IMR-90 (cell line): Measurements from ENCODE around the gene FAM168B. TPM values are rescaled to one million over a fixed set of nuclear protein-coding genes. Genes with fewer than 3 reads are reported as not detected.

ENCODE experiments used
- ATAC-seq: fragments of 200-7000 bp; cut with Tn5 transposase; 2 replicates; pipeline ENCODE4 v1.9.1; 2020; ENCODE audit warnings: low read depth, mild to moderate bottlenecking, moderate library complexity
- BruUV-seq: library from RNA; stranded (reverse); fragments of 400-500 nt; replicated peaks from 2 replicates; lab custom pipeline; 2021; lab: Mats Ljungman, UMichigan
- CTCF ChIA-PET: fragments of 300-600 bp; formaldehyde crosslinking; extraction: SDS; loops from one replicate; lab custom pipeline; 2021; ENCODE audit warnings: antibody characterized with exemption; lab: Yijun Ruan, JAX
- POLR2A ChIA-PET: fragments of 300-600 bp; sonication (Branson Sonifier 250); formaldehyde crosslinking; loops from one replicate; lab custom pipeline; 2022; ENCODE audit warnings: antibody characterized with exemption; ENCODE audit not compliant: unreplicated experiment; lab: Charles Lee
- DNase-seq: peaks from one replicate; pipeline ENCODE4 v3.0.0; 2013
- H2AFZ ChIP-seq: replicated peaks from 2 replicates; pipeline ENCODE3; 2013; ENCODE audit warnings: low read length, mild to moderate bottlenecking; ENCODE audit not compliant: poor library complexity
- H2AK5ac ChIP-seq: 2 replicates; pipeline ENCODE4 v1.6.1; 2013; ENCODE audit warnings: low read depth, low read length, inconsistent platforms
- H2AK9ac ChIP-seq: replicated peaks from 2 replicates; pipeline ENCODE3; 2013; ENCODE audit warnings: mild to moderate bottlenecking, low read depth, low read length, moderate library complexity; ENCODE audit not compliant: poor library complexity
- H2BK120ac ChIP-seq: 2 replicates; pipeline ENCODE4 v1.6.1; 2013; ENCODE audit warnings: low read depth, low read length, inconsistent platforms
- H2BK15ac ChIP-seq: 3 replicates; pipeline ENCODE4 v1.6.1; 2013; ENCODE audit warnings: low read depth, low read length, inconsistent platforms
- H2BK20ac ChIP-seq: 2 replicates; pipeline ENCODE4 v1.6.1; 2013; ENCODE audit warnings: low read depth, mild to moderate bottlenecking, inconsistent platforms, low read length, moderate library complexity
- H2BK5ac ChIP-seq: 2 replicates; pipeline ENCODE4 v1.6.1; 2013; ENCODE audit warnings: mild to moderate bottlenecking, low read depth, low read length, inconsistent platforms; ENCODE audit not compliant: poor library complexity, severe bottlenecking
- H3K14ac ChIP-seq: replicated peaks from 2 replicates; pipeline ENCODE4 v1.6.1; 2013; ENCODE audit warnings: low read depth, low read length, inconsistent platforms
- H3K18ac ChIP-seq: 2 replicates; pipeline ENCODE4 v1.6.1; 2013; ENCODE audit warnings: low read depth, low read length, control low read depth
- H3K23ac ChIP-seq: 2 replicates; pipeline ENCODE4 v1.6.1; 2013; ENCODE audit warnings: low read depth, low read length, inconsistent platforms
- H3K27ac ChIP-seq: 2 replicates; pipeline ENCODE4 v1.5.1; 2013; ENCODE audit warnings: mild to moderate bottlenecking, control low read depth, low read length; ENCODE audit not compliant: insufficient read depth
- H3K27me3 ChIP-seq: 2 replicates; pipeline ENCODE4 v1.6.1; 2013; ENCODE audit warnings: low read length; ENCODE audit not compliant: control insufficient read depth, insufficient read depth
- H3K36me3 ChIP-seq: 2 replicates; pipeline ENCODE4 v1.6.1; 2013; ENCODE audit warnings: low read length, mixed read lengths; ENCODE audit not compliant: control insufficient read depth, insufficient read depth
- H3K4ac ChIP-seq: 2 replicates; pipeline ENCODE4 v1.6.1; 2013; ENCODE audit warnings: low read depth, low read length, inconsistent platforms
- H3K4me1 ChIP-seq: 2 replicates; pipeline ENCODE4 v1.6.1; 2013; ENCODE audit warnings: low read length, mixed read lengths; ENCODE audit not compliant: control insufficient read depth, insufficient read depth
- H3K4me2 ChIP-seq: 2 replicates; pipeline ENCODE4 v1.6.1; 2013; ENCODE audit warnings: low read depth, mild to moderate bottlenecking, control low read depth, low read length, moderate library complexity
- H3K4me3 ChIP-seq: 2 replicates; pipeline ENCODE4 v1.5.1; 2013; ENCODE audit warnings: low read depth, mild to moderate bottlenecking, control low read depth, low read length, moderate library complexity; ENCODE audit not compliant: insufficient read depth
- H3K56ac ChIP-seq: 2 replicates; pipeline ENCODE4 v1.6.1; 2013; ENCODE audit warnings: low read length, inconsistent platforms; ENCODE audit not compliant: insufficient read depth; ENCODE audit errors: extremely low read depth
- H3K79me1 ChIP-seq, 2 experiments: 2 replicates each; pipeline ENCODE4 v1.6.1; 2013; ENCODE audit warnings: low read length in 2 of 2, inconsistent platforms in 1 of 2, low read depth in 1 of 2
- H3K9ac ChIP-seq: 2 replicates; pipeline ENCODE4 v1.6.1; 2013; ENCODE audit warnings: low read depth, low read length, control low read depth
- H3K9me1 ChIP-seq: 2 replicates; pipeline ENCODE4 v1.6.1; 2013; ENCODE audit warnings: low read length, inconsistent platforms; ENCODE audit not compliant: insufficient read depth
- H3K9me3 ChIP-seq: 2 replicates; pipeline ENCODE4 v1.6.1; 2013; ENCODE audit warnings: low read length; ENCODE audit not compliant: control insufficient read depth, insufficient read depth
- H4K20me1 ChIP-seq: 2 replicates; pipeline ENCODE4 v1.6.1; 2013; ENCODE audit warnings: low read length, inconsistent platforms; ENCODE audit not compliant: insufficient read depth
- H4K5ac ChIP-seq: 2 replicates; pipeline ENCODE4 v1.6.1; 2013; ENCODE audit warnings: mild to moderate bottlenecking, low read depth, low read length, control low read depth
- H4K8ac ChIP-seq, 2 experiments: 2 replicates each; pipeline ENCODE4 v1.6.1; 2013; ENCODE audit warnings: low read depth in 2 of 2, low read length in 2 of 2, control low read depth in 1 of 2, inconsistent platforms in 1 of 2
- H4K91ac ChIP-seq: 2 replicates; pipeline ENCODE4 v1.6.1; 2013; ENCODE audit warnings: low read depth, low read length, inconsistent platforms; ENCODE audit not compliant: insufficient read depth
- CTCF ChIP-seq: conservative IDR thresholded peaks from 2 replicates; pipeline ENCODE4 v1.5.1; 2012; ENCODE audit warnings: mild to moderate bottlenecking, low read depth, low read length, improper control_type of control experiment
- MAZ ChIP-seq: IDR thresholded peaks from 2 replicates; pipeline ENCODE4 v1.6.1; 2012; ENCODE audit warnings: low read depth, mild to moderate bottlenecking, low read length, improper control_type of control experiment, moderate library complexity, borderline replicate concordance
- NFE2L2 ChIP-seq: fragments of 150-350 bp; IDR thresholded peaks from 2 replicates; pipeline ENCODE4 v1.6.1; 2016; ENCODE audit warnings: low read depth, mild to moderate bottlenecking, low read length
- POLR2A ChIP-seq: IDR thresholded peaks from 2 replicates; pipeline ENCODE4 v1.6.1; 2012; ENCODE audit warnings: mild to moderate bottlenecking, low read depth, low read length
- RAD21 ChIP-seq: IDR thresholded peaks from 2 replicates; pipeline ENCODE4 v1.6.1; 2012; ENCODE audit warnings: low read length, improper control_type of control experiment
- RCOR1 ChIP-seq: IDR thresholded peaks from 2 replicates; pipeline ENCODE4 v1.6.1; 2012; ENCODE audit warnings: mild to moderate bottlenecking, low read length, improper control_type of control experiment; ENCODE audit not compliant: insufficient replicate concordance
- WGBS, 2 experiments: methylation state at CpG; one replicate each; pipeline versions ENCODE4 v1.1.5 to v1.1.7; 2013; ENCODE audit warnings: missing lambda C conversion rate in 2 of 2; ENCODE audit not compliant: insufficient read length in 1 of 2; ENCODE audit errors: extremely low coverage in 2 of 2; 5-methylcytosine and 5-hydroxymethylcytosine counted together
- dilution Hi-C: fragments of 300-500 bp; cut with HindIII; formaldehyde crosslinking; loops from one replicate; pipeline ENCODE4 v1.14.3; 2018; ENCODE audit warnings: low sequenced_read_pairs; ENCODE audit not compliant: unreplicated experiment
- in situ Hi-C: fragments of 300-500 bp; cut with MboI; formaldehyde crosslinking; loops from 3 replicates; pipeline ENCODE4 v1.14.3; 2019; ENCODE audit warnings: low sequenced_read_pairs, inconsistent platforms, mixed read lengths
- intact Hi-C: fragments of 100-400 bp; cut with micrococcal nuclease; formaldehyde crosslinking; loops from 2 replicates; pipeline ENCODE4 v1.10.0; 2022
- polyA plus RNA-seq, 3 experiments: library from polyadenylated mRNA; depleted of rRNA; stranded (reverse); fragments of >200 nt; gene quantifications; 2 replicates each; pipeline ENCODE4 v1.2.3, GENCODE V29; 2012; ENCODE audit warnings: low replicate concordance in 1 of 3
- total RNA-seq: library from RNA; depleted of rRNA; stranded (reverse); fragments of >200 nt; gene quantifications from 2 replicates; pipeline ENCODE4 v1.2.3, GENCODE V29; 2012

FAM168B gene
- total and polyA plus RNA-seq, 2 of the 4 experiments (the other 2 are of a cell fraction), result 76.4 to 106 TPM

- no peak for TF ChIP-seq POLR2A
Measured at GRCh38 chr2:131041402-131042147, 51.7 kb downstream of the FAM168B start (continued).

- H4K5ac ChIP-seq, result no peak overlapping the region
- peaks cover 19% of the 10 kb centered on the region; the same call in 1 of the 2 replicates for H3K27me3 ChIP-seq
- H3K56ac ChIP-seq, result no peak overlapping the region
- no peak overlapping the region for H3K4ac ChIP-seq
- no peak overlapping the region for H2BK120ac ChIP-seq
- ChIA-PET POLR2A (no interaction called here), CTCF (no interaction called here)
- DNase-seq, result no peak
- H3K23ac ChIP-seq, result no peak overlapping the region
- no peak overlapping the region for H3K9ac ChIP-seq
- H4K20me1 ChIP-seq, result peaks cover 5% of the 10 kb centered on the region; the same call in 1 of the 2 replicates
- H3K18ac ChIP-seq, result no peak overlapping the region
- peak; percentile 24; the same call in 1 of the 2 replicates for ATAC-seq
- no peak overlapping the region for H2BK20ac ChIP-seq
- no peak overlapping the region for H3K27ac ChIP-seq
- H3K4me2 ChIP-seq, result no peak overlapping the region
- BruUV-seq, result no TSS peak
- in situ Hi-C loops, result no loop called here
- H3K9me1 ChIP-seq, result no peaks in the 10 kb centered on the region
- dilution Hi-C loops, result no loop called here
- no peak overlapping the region for H3K14ac ChIP-seq
- no peaks in the 10 kb centered on the region; the same call in none of the 2 replicates for H3K36me3 ChIP-seq
- H2AK5ac ChIP-seq, result no peak overlapping the region
- 50% methylated on average over 10 of the region's 23 CpGs; no CpG with 5 or more reads in 1 of the 2 experiments for WGBS, 2 experiments
- peak overlapping the region; percentile 32 for H2AFZ ChIP-seq
- no peak overlapping the region for H2BK5ac ChIP-seq
- no peak overlapping the region for H4K8ac ChIP-seq
- H3K9me3 ChIP-seq, result no peaks in the 10 kb centered on the region
- H3K4me3 ChIP-seq, result no peak overlapping the region
- intact Hi-C loops, result no loop called here
- H3K4me1 ChIP-seq, result no peaks in the 10 kb centered on the region
- no peak overlapping the region for H4K91ac ChIP-seq
- H2BK15ac ChIP-seq, result no peak overlapping the region
- peak overlapping the region; percentile 65 for H2AK9ac ChIP-seq
- TF ChIP-seq MAZ (no peak), NFE2L2 (no peak), RAD21 (no peak), CTCF (0 out of 2 replicates have a peak, but pooled peaks have one; percentile 13), POLR2A (no peak), RCOR1 (no peak)
- no peaks in the 10 kb centered on the region for H3K79me1 ChIP-seq
Measured at GRCh38 chr2:131040661-131041401, 52.4 kb downstream of the FAM168B start.
